OCI-LY1 (cell line): ENCODE measurements around the gene SLX4IP.

ENCODE experiments used
- H2AFZ ChIP-seq: fragments of 200-600 bp; sonication (generic), shearing (Covaris generic); 2 replicates; pipeline ENCODE4 v1.6.0; 2014; ENCODE audit warnings: antibody characterized with exemption, mild to moderate bottlenecking, low read length
- H3F3A ChIP-seq: fragments of 200-600 bp; sonication (generic), shearing (Covaris generic); 2 replicates; pipeline ENCODE4 v1.6.0; 2014; ENCODE audit warnings: mild to moderate bottlenecking, antibody characterized with exemption, low read length, moderate library complexity; ENCODE audit not compliant: insufficient read depth
- H3K27ac ChIP-seq: fragments of 200-600 bp; sonication (generic); 2 replicates; pipeline ENCODE4 v1.5.1; 2014; ENCODE audit warnings: low read length, mixed run types, mild to moderate bottlenecking, low read depth; ENCODE audit not compliant: poor library complexity, severe bottlenecking
- H3K27me3 ChIP-seq: fragments of 200-600 bp; sonication (generic); 2 replicates; pipeline ENCODE4 v1.6.0; 2014; ENCODE audit warnings: antibody characterized with exemption, mild to moderate bottlenecking, low read length, moderate library complexity; ENCODE audit not compliant: insufficient read depth
- H3K36me3 ChIP-seq: fragments of 200-600 bp; sonication (generic); 2 replicates; pipeline ENCODE4 v1.6.1; 2014; ENCODE audit warnings: mild to moderate bottlenecking, antibody characterized with exemption, low read length, moderate library complexity, mixed read lengths; ENCODE audit not compliant: insufficient read depth
- H3K4me1 ChIP-seq: fragments of 200-600 bp; sonication (generic); 2 replicates; pipeline ENCODE4 v1.5.1; 2014; ENCODE audit warnings: mild to moderate bottlenecking, low read length, moderate library complexity; ENCODE audit not compliant: insufficient read depth, severe bottlenecking
- H3K4me2 ChIP-seq: fragments of 200-600 bp; sonication (generic), shearing (Covaris generic); 2 replicates; pipeline ENCODE4 v1.6.1; 2014; ENCODE audit warnings: low read length
- H3K4me3 ChIP-seq: fragments of 200-600 bp; sonication (generic); 2 replicates; pipeline ENCODE4 v1.5.1; 2014; ENCODE audit warnings: low read length, low read depth, mild to moderate bottlenecking, mixed read lengths; ENCODE audit not compliant: poor library complexity, severe bottlenecking
- H3K79me2 ChIP-seq: fragments of 200-600 bp; shearing (Covaris generic); 2 replicates; pipeline ENCODE4 v1.6.1; 2016; ENCODE audit warnings: mixed run types, low read length, mixed read lengths; ENCODE audit not compliant: insufficient read depth
- H3K9ac ChIP-seq: fragments of 200-600 bp; sonication (generic), shearing (Covaris generic); 2 replicates; pipeline ENCODE4 v1.6.1; 2014; ENCODE audit warnings: mild to moderate bottlenecking, low read length, mixed read lengths
- H3K9me2 ChIP-seq: fragments of 200-600 bp; sonication (generic), shearing (Covaris generic); 2 replicates; pipeline ENCODE4 v1.6.1; 2014; ENCODE audit warnings: low read depth, mild to moderate bottlenecking, low read length, mixed read lengths
- H3K9me3 ChIP-seq: fragments of 200-600 bp; shearing (Covaris generic); 2 replicates; pipeline ENCODE4 v1.6.1; 2014; ENCODE audit warnings: low read length, mixed read lengths
- H4K20me1 ChIP-seq: fragments of 200-600 bp; sonication (generic), shearing (Covaris generic); 2 replicates; pipeline ENCODE4 v1.6.0; 2016; ENCODE audit warnings: mild to moderate bottlenecking, low read length; ENCODE audit not compliant: insufficient read depth
- EZH2 ChIP-seq: fragments of 200-600 bp; sonication (generic), shearing (Covaris generic); IDR thresholded peaks from 2 replicates; pipeline ENCODE4 v1.8.0; 2017; ENCODE audit warnings: borderline replicate concordance, mixed run types, mild to moderate bottlenecking, antibody characterized with exemption, low read length, moderate library complexity, mixed read lengths
- TF ChIP-seq, protein P1 (sequence below): fragments of 200-600 bp; sonication (generic), shearing (Covaris generic); IDR thresholded peaks from 2 replicates; pipeline ENCODE4 v1.5.1; 2017; ENCODE audit warnings: mild to moderate bottlenecking, antibody characterized with exemption, low read length, moderate library complexity, mixed read lengths

The SLX4IP gene

DNA sequence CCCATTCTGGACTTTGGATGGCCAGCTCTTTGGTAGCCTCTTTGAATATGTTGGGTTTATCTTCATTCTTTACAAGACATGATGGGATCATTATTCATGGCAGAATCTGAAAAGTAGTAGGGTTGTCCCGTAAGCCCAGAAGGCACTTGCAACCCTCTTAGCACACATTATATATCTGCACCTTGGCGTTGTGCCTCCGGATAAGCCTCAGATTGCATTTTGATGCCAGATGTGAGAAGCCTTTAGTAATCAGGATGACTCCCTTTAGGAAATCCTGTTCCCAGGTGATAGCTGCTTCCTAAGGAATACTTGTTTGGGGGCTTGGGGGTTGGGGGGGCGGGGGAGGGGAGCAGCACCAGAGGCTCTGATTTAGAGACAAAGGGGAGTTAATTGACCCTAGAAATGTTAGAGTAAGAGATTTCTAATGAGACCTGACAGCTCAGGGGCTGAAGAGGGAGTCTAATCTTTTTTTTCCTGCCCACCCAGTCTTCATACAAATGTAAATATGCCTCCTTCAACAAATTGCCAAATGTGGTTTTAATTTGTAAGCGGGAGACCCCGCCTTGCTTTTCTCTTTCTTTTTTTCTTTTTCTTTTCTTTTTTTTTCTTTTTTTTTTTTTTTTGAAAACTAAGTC lies 183.6 kb downstream of the SLX4IP start:
- Histone ChIP-seq H3K79me2 (no peaks in the 10 kb centered on the region), H3K4me1 (no peaks in the 10 kb centered on the region), H3K4me2 (no peak overlapping the region), H3K4me3 (no peak overlapping the region), H2AFZ (no peak overlapping the region), H3K9me3 (no peaks in the 10 kb centered on the region), H3K36me3 (no peaks in the 10 kb centered on the region; the same call in 1 of the 2 replicates), H3K27ac (no peak overlapping the region), H3K27me3 (no peaks in the 10 kb centered on the region), H3F3A (no peaks in the 10 kb centered on the region), H4K20me1 (no peaks in the 10 kb centered on the region), H3K9me2 (no peaks in the 10 kb centered on the region), H3K9ac (no peak overlapping the region)
- no peak for TF ChIP-seq EZH2
- TF ChIP-seq, protein P1, sequence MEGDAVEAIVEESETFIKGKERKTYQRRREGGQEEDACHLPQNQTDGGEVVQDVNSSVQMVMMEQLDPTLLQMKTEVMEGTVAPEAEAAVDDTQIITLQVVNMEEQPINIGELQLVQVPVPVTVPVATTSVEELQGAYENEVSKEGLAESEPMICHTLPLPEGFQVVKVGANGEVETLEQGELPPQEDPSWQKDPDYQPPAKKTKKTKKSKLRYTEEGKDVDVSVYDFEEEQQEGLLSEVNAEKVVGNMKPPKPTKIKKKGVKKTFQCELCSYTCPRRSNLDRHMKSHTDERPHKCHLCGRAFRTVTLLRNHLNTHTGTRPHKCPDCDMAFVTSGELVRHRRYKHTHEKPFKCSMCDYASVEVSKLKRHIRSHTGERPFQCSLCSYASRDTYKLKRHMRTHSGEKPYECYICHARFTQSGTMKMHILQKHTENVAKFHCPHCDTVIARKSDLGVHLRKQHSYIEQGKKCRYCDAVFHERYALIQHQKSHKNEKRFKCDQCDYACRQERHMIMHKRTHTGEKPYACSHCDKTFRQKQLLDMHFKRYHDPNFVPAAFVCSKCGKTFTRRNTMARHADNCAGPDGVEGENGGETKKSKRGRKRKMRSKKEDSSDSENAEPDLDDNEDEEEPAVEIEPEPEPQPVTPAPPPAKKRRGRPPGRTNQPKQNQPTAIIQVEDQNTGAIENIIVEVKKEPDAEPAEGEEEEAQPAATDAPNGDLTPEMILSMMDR: no peak

DNA sequence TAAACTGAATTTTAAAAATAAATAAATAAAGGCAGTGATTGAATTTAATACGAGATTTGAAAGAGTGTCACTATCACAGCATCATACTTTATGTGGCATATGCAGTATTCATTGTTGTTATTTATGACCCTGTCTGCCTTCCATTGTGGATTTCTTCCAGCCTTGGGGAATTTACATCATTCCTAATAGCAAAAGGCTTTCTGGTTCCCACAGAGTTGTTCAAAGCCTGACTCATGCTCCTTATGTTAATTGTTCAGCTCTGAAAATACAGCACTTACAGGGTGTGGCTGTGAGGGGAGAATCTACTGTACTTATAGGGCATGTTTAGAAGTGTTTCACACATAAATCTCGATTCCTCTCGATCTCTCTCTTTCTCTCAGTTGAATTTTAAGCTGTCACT lies 184.3 kb downstream of the SLX4IP start:
- no peaks in the 10 kb centered on the region for H3F3A ChIP-seq
- TF ChIP-seq EZH2: no peak
- TF ChIP-seq, protein P1: no peak
- no peaks in the 10 kb centered on the region for H3K9me2 ChIP-seq
- H3K9me3 ChIP-seq: no peaks in the 10 kb centered on the region
- H3K27ac ChIP-seq: no peak overlapping the region
- H2AFZ ChIP-seq: no peak overlapping the region
- H3K4me1 ChIP-seq: no peaks in the 10 kb centered on the region
- no peaks in the 10 kb centered on the region for H4K20me1 ChIP-seq
- no peaks in the 10 kb centered on the region for H3K79me2 ChIP-seq
- H3K9ac ChIP-seq: no peak overlapping the region
- H3K36me3 ChIP-seq: no peaks in the 10 kb centered on the region
- H3K27me3 ChIP-seq: no peaks in the 10 kb centered on the region
- H3K4me2 ChIP-seq: no peak overlapping the region
- H3K4me3 ChIP-seq: no peak overlapping the region

- no peak overlapping the region for H3K4me2 ChIP-seq
- no peaks in the 10 kb centered on the region for H3K79me2 ChIP-seq
- H3K4me1 ChIP-seq: no peaks in the 10 kb centered on the region
- no peaks in the 10 kb centered on the region for H3K27me3 ChIP-seq
- H3K27ac ChIP-seq: no peak overlapping the region
- no peaks in the 10 kb centered on the region for H3K9me3 ChIP-seq
- no peak overlapping the region for H3K4me3 ChIP-seq
- H3K9me2 ChIP-seq: no peaks in the 10 kb centered on the region
- no peak overlapping the region for H2AFZ ChIP-seq
- no peaks in the 10 kb centered on the region for H3K36me3 ChIP-seq
- no peaks in the 10 kb centered on the region for H3F3A ChIP-seq
- TF ChIP-seq, protein P1: no peak
- no peak for TF ChIP-seq EZH2
- no peak overlapping the region for H3K9ac ChIP-seq
- no peaks in the 10 kb centered on the region for H4K20me1 ChIP-seq
Observed at GRCh38 chr20:10621149-10621548, 186.0 kb downstream of the SLX4IP start.
